Keratinocyte (primary cell): ENCODE measurements around the gene GRAMD1B. TPM values are rescaled to one million over a fixed set of nuclear protein-coding genes. Genes with fewer than 3 reads are reported as not detected.

Experiments
- DNase-seq: peaks from one replicate; pipeline ENCODE4 v3.0.0-alpha.2; 2011; ENCODE audit warnings: low read depth, missing footprints, low spot score
- FAIRE-seq: peaks from 2 replicates; lab custom pipeline; 2011; peaks lifted over from hg19 to GRCh38; lab: Jason Lieb, UNC
- H2AFZ ChIP-seq: 2 replicates; pipeline ENCODE4 v1.6.0; 2012; ENCODE audit warnings: low read length, control low read depth, inconsistent platforms; ENCODE audit not compliant: control insufficient read depth
- H3K27ac ChIP-seq: 2 replicates; pipeline ENCODE4 v1.5.1; 2011; ENCODE audit warnings: low read length; ENCODE audit not compliant: control insufficient read depth, insufficient read depth
- H3K27me3 ChIP-seq: 3 replicates; pipeline ENCODE4 v1.6.0; 2011; ENCODE audit warnings: low read length; ENCODE audit not compliant: control insufficient read depth, insufficient read depth; ENCODE audit errors: extremely low read depth
- H3K36me3 ChIP-seq, 2 experiments: 2 replicates in 1 of 2; 3 replicates in 1 of 2; pipeline ENCODE4 v1.5.1; 2011; ENCODE audit warnings: low read length in 2 of 2, mild to moderate bottlenecking in 1 of 2; ENCODE audit not compliant: control insufficient read depth in 2 of 2, insufficient read depth in 2 of 2; ENCODE audit errors: extremely low read depth in 1 of 2
- H3K4me1 ChIP-seq: 3 replicates; pipeline ENCODE4 v1.5.1; 2011; ENCODE audit warnings: low read length; ENCODE audit not compliant: control insufficient read depth, insufficient read depth; ENCODE audit errors: extremely low read depth
- H3K4me2 ChIP-seq: 3 replicates; pipeline ENCODE4 v1.6.0; 2011; ENCODE audit warnings: low read depth, low read length; ENCODE audit not compliant: control insufficient read depth, insufficient read depth; ENCODE audit errors: extremely low read depth
- H3K4me3 ChIP-seq, 3 experiments: fragments of 200-600 bp in 1 of 3; sonication (generic) in 1 of 3; 2 replicates in 2 of 3; 3 replicates in 1 of 3; pipeline ENCODE4 v1.5.1; 2011 to 2016; ENCODE audit warnings: low read length in 3 of 3, mild to moderate bottlenecking in 3 of 3, control low read depth in 2 of 3, inconsistent platforms in 1 of 3, low read depth in 1 of 3, mixed read lengths in 1 of 3, mixed run types in 1 of 3, moderate library complexity in 1 of 3; ENCODE audit not compliant: control insufficient read depth in 2 of 3, insufficient read depth in 2 of 3; ENCODE audit errors: extremely low read depth in 1 of 3
- H3K79me2 ChIP-seq: 2 replicates; pipeline ENCODE4 v1.6.0; 2012; ENCODE audit warnings: low read length; ENCODE audit not compliant: control insufficient read depth, insufficient read depth
- H3K9ac ChIP-seq: 3 replicates; pipeline ENCODE4 v1.6.0; 2011; ENCODE audit warnings: low read length; ENCODE audit not compliant: control insufficient read depth, insufficient read depth; ENCODE audit errors: extremely low read depth
- H3K9me1 ChIP-seq: 3 replicates; pipeline ENCODE4 v1.6.0; 2011; ENCODE audit warnings: low read length; ENCODE audit not compliant: control insufficient read depth, insufficient read depth; ENCODE audit errors: extremely low read depth
- H3K9me3 ChIP-seq: 2 replicates; pipeline ENCODE4 v1.5.1; 2012; ENCODE audit warnings: low read depth, low read length; ENCODE audit not compliant: control insufficient read depth
- H4K20me1 ChIP-seq: 3 replicates; pipeline ENCODE4 v1.6.0; 2011; ENCODE audit warnings: low read length; ENCODE audit not compliant: control insufficient read depth, insufficient read depth; ENCODE audit errors: extremely low read depth
- EZH2 ChIP-seq: IDR thresholded peaks from one replicate; pipeline ENCODE4 v1.6.1; 2012; ENCODE audit warnings: inconsistent platforms, mild to moderate bottlenecking, low read length, moderate library complexity
- dilution Hi-C: fragments of 300-500 bp; cut with MboI; formaldehyde crosslinking; loops from one replicate; pipeline ENCODE4 v1.7.0; 2020; ENCODE audit warnings: low sequenced_read_pairs; ENCODE audit not compliant: extremely low pct_ligation_motif_present
- polyA plus RNA-seq, 5 experiments: library from polyadenylated mRNA; depleted of rRNA in 3 of 5; stranded (reverse) in 3 of 5; stranded (forward) in 1 of 5; unstranded in 1 of 5; fragments of >200 nt; gene quantifications; 1 replicate in 1 of 5; 2 replicates in 3 of 5; 3 replicates in 1 of 5; pipeline versions ENCODE4 v1.2.1 to v1.2.3, GENCODE V29; 2011 to 2012; ENCODE audit warnings: missing spikeins in 2 of 5, low read depth in 1 of 5, low replicate concordance in 1 of 5
- TF ChIP-seq, protein P1 (sequence below), 3 experiments: IDR thresholded peaks in 1 of 3; conservative IDR thresholded peaks in 1 of 3; optimal IDR thresholded peaks in 1 of 3; 2 replicates in 2 of 3; 3 replicates in 1 of 3; pipeline versions ENCODE3 to v1.5.1; 2011; ENCODE audit warnings: low read length in 3 of 3, mild to moderate bottlenecking in 3 of 3, moderate library complexity in 2 of 3, control low read depth in 1 of 3, inconsistent platforms in 1 of 3; ENCODE audit not compliant: insufficient read depth in 2 of 3; ENCODE audit errors: extremely low read depth in 1 of 3

Gene GRAMD1B
- polyA plus RNA-seq, 1 donor (not counting 4 experiments of a cell fraction or from before 2014, with no cell fraction given) = 0.04 TPM

DNA sequence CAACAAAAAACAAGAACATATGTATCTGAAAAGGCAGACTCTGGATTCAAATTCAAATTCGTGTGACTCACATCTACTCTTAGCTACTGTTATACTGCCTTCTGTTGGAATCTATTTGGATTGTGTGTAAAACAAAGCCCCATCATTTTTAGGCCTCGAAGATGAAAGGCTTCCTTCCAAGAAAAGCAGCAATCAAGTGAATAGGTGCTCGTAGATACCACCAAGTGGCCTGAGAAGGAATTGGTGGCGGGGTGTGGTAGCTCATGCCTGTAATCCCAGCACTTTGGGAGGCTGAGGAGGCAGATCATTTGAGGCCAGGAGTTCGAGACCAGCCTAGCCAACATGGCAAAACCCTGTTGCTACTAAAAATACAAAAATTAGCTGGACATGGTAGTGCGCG is 4.2 kb downstream of the GRAMD1B start:
- no peak overlapping the region for H3K4me2 ChIP-seq
- H3K9me3 ChIP-seq = no peaks in the 10 kb centered on the region
- no peak for DNase-seq
- no peak overlapping the region for H3K27ac ChIP-seq
- H3K4me1 ChIP-seq = peaks cover 2% of the 10 kb centered on the region
- dilution Hi-C loops = no loop called here
- no peak overlapping the region for H3K9ac ChIP-seq
- no peak overlapping the region for H3K4me3 ChIP-seq
- no peaks in the 10 kb centered on the region for H3K79me2 ChIP-seq
- no peaks in the 10 kb centered on the region for H3K36me3 ChIP-seq
- TF ChIP-seq EZH2 = no peak
- TF ChIP-seq, protein P1, sequence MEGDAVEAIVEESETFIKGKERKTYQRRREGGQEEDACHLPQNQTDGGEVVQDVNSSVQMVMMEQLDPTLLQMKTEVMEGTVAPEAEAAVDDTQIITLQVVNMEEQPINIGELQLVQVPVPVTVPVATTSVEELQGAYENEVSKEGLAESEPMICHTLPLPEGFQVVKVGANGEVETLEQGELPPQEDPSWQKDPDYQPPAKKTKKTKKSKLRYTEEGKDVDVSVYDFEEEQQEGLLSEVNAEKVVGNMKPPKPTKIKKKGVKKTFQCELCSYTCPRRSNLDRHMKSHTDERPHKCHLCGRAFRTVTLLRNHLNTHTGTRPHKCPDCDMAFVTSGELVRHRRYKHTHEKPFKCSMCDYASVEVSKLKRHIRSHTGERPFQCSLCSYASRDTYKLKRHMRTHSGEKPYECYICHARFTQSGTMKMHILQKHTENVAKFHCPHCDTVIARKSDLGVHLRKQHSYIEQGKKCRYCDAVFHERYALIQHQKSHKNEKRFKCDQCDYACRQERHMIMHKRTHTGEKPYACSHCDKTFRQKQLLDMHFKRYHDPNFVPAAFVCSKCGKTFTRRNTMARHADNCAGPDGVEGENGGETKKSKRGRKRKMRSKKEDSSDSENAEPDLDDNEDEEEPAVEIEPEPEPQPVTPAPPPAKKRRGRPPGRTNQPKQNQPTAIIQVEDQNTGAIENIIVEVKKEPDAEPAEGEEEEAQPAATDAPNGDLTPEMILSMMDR (optimal IDR thresholded peaks at IDR 0.05 in 1 of 3, IDR thresholded peaks at IDR 0.05 in 1 of 3, conservative IDR thresholded peaks at IDR 0.05 in 1 of 3; ENCODE audit: extremely low read depth in 1 of 3, insufficient read depth in 2 of 3, low read length in 3 of 3) = peak in 2 of 3 experiments; percentile 5 to 21
- H4K20me1 ChIP-seq = no peaks in the 10 kb centered on the region
- no peaks in the 10 kb centered on the region for H3K9me1 ChIP-seq
- H3K27me3 ChIP-seq = peaks cover 37% of the 10 kb centered on the region
- no peak for FAIRE-seq
- H2AFZ ChIP-seq = no peak overlapping the region

GRCh38 chr11:123434911-123435310 is 4.8 kb downstream of the GRAMD1B start:
- no peak for DNase-seq
- H3K79me2 ChIP-seq = no peaks in the 10 kb centered on the region

More at GRCh38 chr11:123434911-123435310, 4.8 kb downstream of the GRAMD1B start:
- Histone ChIP-seq H3K4me2 (no peak overlapping the region), H3K4me1 (no peaks in the 10 kb centered on the region), H3K9me1 (no peaks in the 10 kb centered on the region), H4K20me1 (no peaks in the 10 kb centered on the region), H3K27me3 (peaks cover 33% of the 10 kb centered on the region), H3K9me3 (no peaks in the 10 kb centered on the region), H3K9ac (no peak overlapping the region), H3K27ac (no peak overlapping the region), H2AFZ (no peak overlapping the region), H3K36me3 (no peaks in the 10 kb centered on the region), H3K4me3 (no peak overlapping the region)
- no peak for FAIRE-seq
- dilution Hi-C loops = no loop called here
- TF ChIP-seq EZH2 = no peak
- TF ChIP-seq, protein P1 (optimal IDR thresholded peaks at IDR 0.05 in 1 of 3, IDR thresholded peaks at IDR 0.05 in 1 of 3, conservative IDR thresholded peaks at IDR 0.05 in 1 of 3; ENCODE audit: extremely low read depth in 1 of 3, insufficient read depth in 2 of 3, low read length in 3 of 3) = no peak
